K562 (cell line): ENCODE results near the gene EXOG. TPM values are rescaled to one million over a fixed set of nuclear protein-coding genes. Genes with fewer than 3 reads are reported as not detected.

Experiments used
- ATAC-seq: fragments of 200-7000 bp; cut with Tn5 transposase; 3 replicates; pipeline ENCODE4 v1.9.1; 2020; ENCODE audit warnings: moderate library complexity
- BruUV-seq: library from RNA; stranded (reverse); fragments of 400-500 nt; replicated peaks from 2 replicates; lab custom pipeline; 2021; lab: Mats Ljungman, UMichigan
- CTCF ChIA-PET: fragments of 300-600 bp; formaldehyde crosslinking; extraction: SDS; loops from one replicate; lab custom pipeline; 2021; ENCODE audit warnings: low intra/inter-chr PET ratio; lab: Yijun Ruan, JAX
- POLR2A ChIA-PET: fragments of 300-600, 350-650 bp; sonication (Branson Sonifier 250); formaldehyde crosslinking; extraction: SDS; loops from one replicate; lab custom pipeline; 2021; ENCODE audit warnings: antibody characterized with exemption, inconsistent platforms; lab: Yijun Ruan, JAX
- DNase-seq, 4 experiments: peaks; one replicate each; pipeline versions ENCODE4 v3.0.0 to v3.0.0-alpha.2; 2011 to 2018; ENCODE audit warnings: low spot score in 3 of 4, mixed read lengths in 3 of 4; ENCODE audit errors: extremely low read depth in 1 of 4
- FAIRE-seq: peaks from 2 replicates; lab custom pipeline; 2011; peaks lifted over from hg19 to GRCh38; lab: Jason Lieb, UNC
- H2AFZ ChIP-seq: 2 replicates; pipeline ENCODE4 v1.6.0; 2011; ENCODE audit warnings: low read depth, low read length, control low read depth, inconsistent platforms
- H3K27ac ChIP-seq: fragments of 200-600 bp; 3 replicates; pipeline ENCODE4 v1.8.0; 2011; ENCODE audit warnings: low read depth, mild to moderate bottlenecking, control low read depth, inconsistent platforms, low read length, moderate library complexity, mixed read lengths; ENCODE audit errors: extremely low read depth
- H3K27me3 ChIP-seq, 2 experiments: fragments of 300-600 bp in 1 of 2; 2 replicates in 1 of 2; 3 replicates in 1 of 2; pipeline versions ENCODE4 v1.6.0 to v1.8.0; 2011; ENCODE audit warnings: inconsistent platforms in 2 of 2, low read length in 2 of 2, mild to moderate bottlenecking in 1 of 2, mixed read lengths in 1 of 2, moderate library complexity in 1 of 2; ENCODE audit not compliant: control insufficient read depth in 2 of 2, insufficient read depth in 2 of 2
- H3K36me3 ChIP-seq: fragments of 300-600 bp; 3 replicates; pipeline ENCODE4 v1.8.0; 2011; ENCODE audit warnings: mild to moderate bottlenecking, low read length, inconsistent platforms; ENCODE audit not compliant: control insufficient read depth, insufficient read depth
- H3K4me1 ChIP-seq, 2 experiments: fragments of 200-600 bp in 1 of 2; replicated peaks in 1 of 2; 2 replicates in 1 of 2; 3 replicates in 1 of 2; pipeline versions ENCODE4 v1.5.1 to v1.8.0; 2011; ENCODE audit warnings: inconsistent platforms in 2 of 2, low read length in 2 of 2, mild to moderate bottlenecking in 1 of 2, mixed read lengths in 1 of 2, moderate library complexity in 1 of 2; ENCODE audit not compliant: control insufficient read depth in 2 of 2, insufficient read depth in 2 of 2
- H3K4me2 ChIP-seq: 2 replicates; pipeline ENCODE4 v1.6.1; 2011; ENCODE audit warnings: low read length, control low read depth, inconsistent platforms, mixed read lengths; ENCODE audit not compliant: insufficient read depth
- H3K4me3 ChIP-seq: fragments of 200-600 bp; sonication (generic), shearing (Covaris generic); 2 replicates; pipeline ENCODE4 v1.5.1; 2016; ENCODE audit warnings: control low read depth, inconsistent platforms
- H3K79me2 ChIP-seq: fragments of 200-600 bp; 3 replicates; pipeline ENCODE4 v1.8.0; 2011; ENCODE audit warnings: low read length, inconsistent platforms; ENCODE audit not compliant: control insufficient read depth, insufficient read depth
- H3K9ac ChIP-seq, 2 experiments: 2 replicates each; pipeline versions ENCODE4 v1.6.0 to v1.6.1; 2011; ENCODE audit warnings: low read depth in 2 of 2, low read length in 2 of 2, control low read depth in 1 of 2, inconsistent platforms in 1 of 2, mild to moderate bottlenecking in 1 of 2, mixed read lengths in 1 of 2; ENCODE audit not compliant: insufficient read depth in 1 of 2
- H3K9me1 ChIP-seq: one replicate; pipeline ENCODE4 v1.6.0; 2011; ENCODE audit warnings: inconsistent platforms, mild to moderate bottlenecking, low read length, moderate library complexity; ENCODE audit not compliant: control insufficient read depth, insufficient read depth
- H3K9me3 ChIP-seq: replicated peaks from 2 replicates; pipeline ENCODE4 v1.5.1; 2011; ENCODE audit warnings: low read depth, low read length, inconsistent platforms; ENCODE audit not compliant: control insufficient read depth, insufficient read depth
- H4K20me1 ChIP-seq: replicated peaks from 2 replicates; pipeline ENCODE4 v1.6.1; 2011; ENCODE audit warnings: low read length, inconsistent platforms, mixed read lengths; ENCODE audit not compliant: control insufficient read depth, insufficient read depth
- CBX3 ChIP-seq, 2 experiments: IDR thresholded peaks; 1 replicate in 1 of 2; 2 replicates in 1 of 2; pipeline ENCODE4 v1.6.1; 2012; ENCODE audit warnings: inconsistent platforms in 2 of 2, low read length in 2 of 2, borderline replicate concordance in 1 of 2, control low read depth in 1 of 2
- CREB3L1 ChIP-seq: fragments of 450-650 bp; IDR thresholded peaks from 2 replicates; pipeline ENCODE4 v1.6.1; 2014; ENCODE audit warnings: low read depth, mild to moderate bottlenecking, moderate library complexity, borderline replicate concordance
- GABPA ChIP-seq: fragments of 200-800 bp; sonication (Bioruptor generic); conservative IDR thresholded peaks from 2 replicates; pipeline ENCODE4 v1.6.1; 2016; ENCODE audit warnings: low read depth, missing genetic modification characterization, missing compliant biosample characterization
- MCM3 ChIP-seq: fragments of 450-650 bp; IDR thresholded peaks from 2 replicates; pipeline ENCODE4 v1.6.1; 2016
- PHF8 ChIP-seq: fragments of 200-600 bp; sonication (generic); IDR thresholded peaks from 2 replicates; pipeline ENCODE4 v1.6.1; 2012; ENCODE audit warnings: mixed run types, mild to moderate bottlenecking, inconsistent platforms, low read length, moderate library complexity, borderline replicate concordance
- XRCC5 ChIP-seq: fragments of 200-400 bp; formaldehyde crosslinking; IDR thresholded peaks from 2 replicates; pipeline ENCODE4 v1.6.1; 2017; ENCODE audit warnings: low read depth, mild to moderate bottlenecking, low read length
- ZFP91 ChIP-seq: sonication (generic); formaldehyde crosslinking; IDR thresholded peaks from 2 replicates; pipeline ENCODE4 v1.8.0; 2022; ENCODE audit warnings: mild to moderate bottlenecking, missing genetic modification reagents
- WGBS: fragments of 100-300 bp; shearing (Covaris generic); methylation state at CpG from one replicate; pipeline ENCODE4 v1.1.6; 2016; ENCODE audit warnings: low coverage, mixed read lengths; ENCODE audit not compliant: insufficient coverage; ENCODE audit errors: missing lambda C conversion rate; 5-methylcytosine and 5-hydroxymethylcytosine counted together
- in situ Hi-C: fragments of 300-500 bp; cut with MboI; formaldehyde crosslinking; loops from 4 replicates; pipeline ENCODE4 v1.15.0; 2018; ENCODE audit warnings: inconsistent platforms, mixed read lengths
- intact Hi-C: fragments of 100-400 bp; cut with micrococcal nuclease; formaldehyde crosslinking; loops from 2 replicates; pipeline ENCODE4 v1.14.2; 2022
- polyA plus RNA-seq, 8 experiments: library from polyadenylated mRNA; depleted of rRNA in 4 of 8; stranded (reverse) in 5 of 8; unstranded in 3 of 8; fragments of >200 nt; fragmentation: Nextera tagmentation in 2 of 8; fragmentation: Illumina TruSeq in 1 of 8; extraction: Ambion mirVana in 2 of 8; extraction: Trizol in 1 of 8; gene quantifications; 2 replicates each; pipeline versions ENCODE4 v1.2.1 to v1.2.3, GENCODE V29; 2011 to 2014; ENCODE audit warnings: inconsistent platforms in 1 of 8, missing spikeins in 1 of 8
- total RNA-seq, 7 experiments: library from RNA; depleted of rRNA in 6 of 7; stranded (reverse); fragments of >200 nt in 6 of 7; fragmentation: Illumina TruSeq in 2 of 7; extraction: Trizol in 2 of 7; gene quantifications; 2 replicates each; pipeline versions ENCODE4 v1.2.1 to v1.2.3, GENCODE V29; 2011 to 2021; ENCODE audit warnings: low replicate concordance in 1 of 7

The EXOG gene
- total and polyA plus RNA-seq, 9 of the 15 experiments (the other 6 are each of a cell fraction or from before 2014, with no cell fraction given) = 10.8 to 21.7 (median 14.8) TPM

- Histone ChIP-seq H4K20me1 (peaks cover 1% of the 10 kb centered on the region; the same call in 1 of the 2 replicates), H2AFZ (no peak overlapping the region), H3K9ac (no peak overlapping the region), H3K4me1 (no peaks in the 10 kb centered on the region), H3K27me3 (no peaks in the 10 kb centered on the region), H3K4me2 (no peak overlapping the region), H3K79me2 (peaks cover 24% of the 10 kb centered on the region), H3K9me3 (no peaks in the 10 kb centered on the region), H3K27ac (no peak overlapping the region), H3K36me3 (no peaks in the 10 kb centered on the region), H3K4me3 (no peak overlapping the region), H3K9me1 (no peaks in the 10 kb centered on the region)
- ATAC-seq = no peak
- CTCF ChIA-PET = no interaction called here
- DNase-seq = no peak
- intact Hi-C loops = no loop called here
- FAIRE-seq = no peak
- no TSS peak for BruUV-seq
- in situ Hi-C loops = no loop called here
- POLR2A ChIA-PET = no interaction called here
- 76% methylated on average over 1 of the region's 1 CpG for WGBS
- TF ChIP-seq MCM3 = no peak
- no peak for TF ChIP-seq GABPA
- peak in 1 of 2 experiments; percentile 65; a peak in 2 of 3 replicates for TF ChIP-seq CBX3 (IDR thresholded peaks at IDR 0.05; ENCODE audit: borderline replicate concordance in 1 of 2, low read length in 2 of 2)
Observed at GRCh38 chr3:38465588-38466154, 30.5 kb upstream of the EXOG start.

GRCh38 chr3:38468765-38469164 is 27.4 kb upstream of the EXOG start:
- no peak overlapping the region for H3K27ac ChIP-seq
- no peak for FAIRE-seq
- BruUV-seq = no TSS peak
- H4K20me1 ChIP-seq = no peaks in the 10 kb centered on the region; the same call in 1 of the 2 replicates
- no peaks in the 10 kb centered on the region for H3K27me3 ChIP-seq
- no peak for DNase-seq
- peaks cover 3% of the 10 kb centered on the region; the same call in 1 of the 3 replicates for H3K79me2 ChIP-seq
- 79% methylated on average over 1 of the region's 1 CpG for WGBS
- no peak overlapping the region for H3K9ac ChIP-seq
- intact Hi-C loops = no loop called here
- H3K4me1 ChIP-seq = peaks cover 0 to 3% of the 10 kb centered on the region in 2 experiments; a peak in 1 of 5 replicates
- H3K4me3 ChIP-seq = no peak overlapping the region
- H2AFZ ChIP-seq = no peak overlapping the region
- no peaks in the 10 kb centered on the region for H3K9me1 ChIP-seq
- H3K9me3 ChIP-seq = no peaks in the 10 kb centered on the region
- in situ Hi-C loops = no loop called here
- H3K4me2 ChIP-seq = no peak overlapping the region
- H3K36me3 ChIP-seq = no peaks in the 10 kb centered on the region
- ATAC-seq = no peak
- CTCF ChIA-PET = no interaction called here
- POLR2A ChIA-PET = interaction anchor here (1.2 to 1.3 kb wide), 3 partner anchors 8 to 21 kb away, joined by 3 to 5 read pairs (median 4); no protein-coding TSS in a partner anchor
- TF ChIP-seq XRCC5 (no peak), ZFP91 (CRISPR knock-in tag) (no peak), CREB3L1 (no peak), PHF8 (no peak)
